Aortic smooth muscle cell (primary cell): Measurements from ENCODE around the gene HAVCR1. TPM values are rescaled to one million over a fixed set of nuclear protein-coding genes. Genes with fewer than 3 reads are reported as not detected.

ENCODE experiments used
- total RNA-seq: library from RNA; depleted of rRNA; stranded (reverse); fragments of >200 nt; gene quantifications from 2 replicates; pipeline ENCODE4 v1.2.3, GENCODE V29; 2014

Gene HAVCR1
- total RNA-seq = not detected in 2 replicates

DNA sequence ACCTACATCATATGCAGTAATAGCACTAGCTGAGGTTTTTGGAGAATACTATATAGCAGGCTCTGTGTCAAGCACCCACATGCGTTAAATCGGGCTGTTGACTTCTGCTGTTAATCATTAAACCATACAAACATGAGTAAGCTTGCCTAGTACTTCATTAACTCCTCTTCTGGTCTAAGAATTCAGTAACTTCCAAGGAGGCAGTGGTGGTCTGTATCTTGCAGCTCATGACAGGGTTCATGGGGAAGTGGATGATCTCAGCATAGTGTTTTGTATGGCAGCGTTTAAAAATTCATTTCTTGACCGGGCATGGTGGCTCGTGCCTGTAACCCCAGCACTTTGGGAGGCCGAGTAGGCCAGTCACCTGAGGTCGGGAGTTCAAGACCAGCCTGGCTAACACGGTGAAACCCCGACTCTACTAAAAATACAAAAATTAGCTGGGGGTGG lies at the start of gene HAVCR1:
Gene HAVCR1 (minus strand): TSS at position 24 of the 447 bp plus-strand sequence. CDS start 1,173 bp downstream, outside the sequence.

Other genes starting within 250 kb of the HAVCR1 start
- 0.26 and 0.31 TPM in 2 replicates for gene PPP1R2B, start 208.8 kb downstream of the HAVCR1 start, total RNA-seq
- not detected in 2 replicates for gene TIMD4, start 95.9 kb downstream of the HAVCR1 start, total RNA-seq
- gene HAVCR2, start 49.9 kb upstream of the HAVCR1 start, total RNA-seq = 0.26 and 0.56 TPM in 2 replicates
- 8.4 and 8.9 TPM in 2 replicates for gene MED7, start 83.7 kb upstream of the HAVCR1 start, total RNA-seq
- not detected in 2 replicates for gene GARIN3, start 107.1 kb upstream of the HAVCR1 start, total RNA-seq
- gene ITK, start 121.7 kb upstream of the HAVCR1 start, total RNA-seq = not detected in 2 replicates
- gene CYFIP2, start 207.0 kb upstream of the HAVCR1 start, total RNA-seq = 6.3 and 16.8 TPM in 2 replicates